Kidney (tissue), 14 donors: ENCODE data around the gene KIAA1328. TPM values are rescaled to one million over a fixed set of nuclear protein-coding genes. Genes with fewer than 3 reads are reported as not detected.

ENCODE experiments used
- DNase-seq, 5 donors: peaks; one replicate each; pipeline ENCODE4 v3.0.0-alpha.2; 2013 to 2020
- FAIRE-seq: peaks from 2 replicates; lab custom pipeline; 2012; peaks lifted over from hg19 to GRCh38; lab: Jason Lieb, UNC
- H3K27ac ChIP-seq, 2 donors: one replicate each; pipeline ENCODE4 v1.7.0; 2013; ENCODE audit warnings: low read depth in 2 of 2, low read length in 2 of 2, inconsistent platforms in 1 of 2
- H3K27me3 ChIP-seq: one replicate; pipeline ENCODE4 v1.7.1; 2013; ENCODE audit warnings: low read length, inconsistent platforms; ENCODE audit not compliant: control insufficient read depth, insufficient read depth
- H3K36me3 ChIP-seq, 3 donors: one replicate each; pipeline versions ENCODE4 v1.7.0 to v1.7.1; 2013; ENCODE audit warnings: low read length in 3 of 3, control low read depth in 1 of 3, inconsistent platforms in 1 of 3; ENCODE audit not compliant: insufficient read depth in 3 of 3, control insufficient read depth in 2 of 3
- H3K4me1 ChIP-seq, 3 donors: one replicate each; pipeline versions ENCODE4 v1.7.0 to v1.7.1; 2013; ENCODE audit warnings: low read length in 3 of 3, inconsistent platforms in 1 of 3, low read depth in 1 of 3; ENCODE audit not compliant: control insufficient read depth in 2 of 3, insufficient read depth in 2 of 3
- H3K4me3 ChIP-seq, 3 donors: one replicate each; pipeline versions ENCODE4 v1.7.0 to v1.8.1; 2013; ENCODE audit warnings: low read length in 3 of 3, control low read depth in 1 of 3, inconsistent platforms in 1 of 3
- H3K9ac ChIP-seq, 3 donors: one replicate each; pipeline versions ENCODE4 v1.7.0 to v1.7.1; 2013; ENCODE audit warnings: low read length in 3 of 3, control low read depth in 1 of 3, inconsistent platforms in 1 of 3
- H3K9me3 ChIP-seq, 3 donors: one replicate each; pipeline versions ENCODE4 v1.7.0 to v1.7.1; 2013; ENCODE audit warnings: low read length in 3 of 3, control low read depth in 1 of 3, inconsistent platforms in 1 of 3; ENCODE audit not compliant: control insufficient read depth in 2 of 3, insufficient read depth in 1 of 3
- intact Hi-C: fragments of 100-400 bp; cut with DNase I; formaldehyde crosslinking; loops from one replicate; pipeline ENCODE4 v1.11.1; 2022
- polyA plus RNA-seq: library from polyadenylated mRNA; stranded (reverse); fragments of 350-450 nt; fragmentation: Illumina TruSeq; extraction: RNeasy Lipid Tissue Mini Kit (QIAGEN cat#74804); gene quantifications from one replicate; pipeline ENCODE4 v1.2.3, GENCODE V29; 2014; ENCODE audit warnings: low read depth, low replicate concordance; ENCODE audit not compliant: insufficient read depth
- total RNA-seq: library from RNA; stranded (reverse); fragmentation: NEBNext Ultra II Directional; extraction: Animal tissue kit (Norgen Biotek cat#: 25700); gene quantifications from one replicate; pipeline ENCODE4 v1.2.1, GENCODE V29; 2021
- TF ChIP-seq, protein P1 (sequence below): IDR thresholded peaks from 3 replicates; pipeline ENCODE4 v1.5.1; 2012; ENCODE audit warnings: mild to moderate bottlenecking, moderate library complexity, borderline replicate concordance; ENCODE audit not compliant: insufficient read depth; ENCODE audit errors: extremely low read depth
- donor health status: control.
- donor health status: control.
- donor health status: control.
- donor health status: control.
- donor health status: control.
- donor health status: DM: yes; HTN: yes; CAD: no.
- donor health status: Normal renal cell carcinoma (clear cell type).

Gene KIAA1328
- total and polyA plus RNA-seq, 2 donors from 2014 or later, result 2.7 to 11.6 TPM

GRCh38 chr18:36929601-36930000 lies 100.7 kb downstream of the KIAA1328 start:
- no peak overlapping the region for H3K27ac ChIP-seq
- no peak overlapping the region for H3K9ac ChIP-seq
- H3K36me3 ChIP-seq, result no peaks in the 10 kb centered on the region
- no peak overlapping the region for H3K4me3 ChIP-seq
- intact Hi-C loops, result no loop called here
- H3K27me3 ChIP-seq, result no peaks in the 10 kb centered on the region
- no peak for FAIRE-seq
- no peaks in the 10 kb centered on the region for H3K9me3 ChIP-seq
- DNase-seq, result no peak
- H3K4me1 ChIP-seq, result no peaks in the 10 kb centered on the region
- TF ChIP-seq, protein P1, sequence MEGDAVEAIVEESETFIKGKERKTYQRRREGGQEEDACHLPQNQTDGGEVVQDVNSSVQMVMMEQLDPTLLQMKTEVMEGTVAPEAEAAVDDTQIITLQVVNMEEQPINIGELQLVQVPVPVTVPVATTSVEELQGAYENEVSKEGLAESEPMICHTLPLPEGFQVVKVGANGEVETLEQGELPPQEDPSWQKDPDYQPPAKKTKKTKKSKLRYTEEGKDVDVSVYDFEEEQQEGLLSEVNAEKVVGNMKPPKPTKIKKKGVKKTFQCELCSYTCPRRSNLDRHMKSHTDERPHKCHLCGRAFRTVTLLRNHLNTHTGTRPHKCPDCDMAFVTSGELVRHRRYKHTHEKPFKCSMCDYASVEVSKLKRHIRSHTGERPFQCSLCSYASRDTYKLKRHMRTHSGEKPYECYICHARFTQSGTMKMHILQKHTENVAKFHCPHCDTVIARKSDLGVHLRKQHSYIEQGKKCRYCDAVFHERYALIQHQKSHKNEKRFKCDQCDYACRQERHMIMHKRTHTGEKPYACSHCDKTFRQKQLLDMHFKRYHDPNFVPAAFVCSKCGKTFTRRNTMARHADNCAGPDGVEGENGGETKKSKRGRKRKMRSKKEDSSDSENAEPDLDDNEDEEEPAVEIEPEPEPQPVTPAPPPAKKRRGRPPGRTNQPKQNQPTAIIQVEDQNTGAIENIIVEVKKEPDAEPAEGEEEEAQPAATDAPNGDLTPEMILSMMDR, result no peak

- Histone ChIP-seq H3K9me3 (no peaks in the 10 kb centered on the region), H3K9ac (no peak overlapping the region), H3K36me3 (no peaks in the 10 kb centered on the region), H3K27ac (no peak overlapping the region), H3K4me3 (no peak overlapping the region), H3K4me1 (no peaks in the 10 kb centered on the region), H3K27me3 (no peaks in the 10 kb centered on the region)
- intact Hi-C loops, result loop anchor here (10.0 kb wide), 1 partner anchor 64 kb away; no protein-coding TSS in a partner anchor
- FAIRE-seq (no peak), DNase-seq (no peak)
- TF ChIP-seq, protein P1, result no peak
Observed at GRCh38 chr18:36931106-36931505, 102.2 kb downstream of the KIAA1328 start.

DNA sequence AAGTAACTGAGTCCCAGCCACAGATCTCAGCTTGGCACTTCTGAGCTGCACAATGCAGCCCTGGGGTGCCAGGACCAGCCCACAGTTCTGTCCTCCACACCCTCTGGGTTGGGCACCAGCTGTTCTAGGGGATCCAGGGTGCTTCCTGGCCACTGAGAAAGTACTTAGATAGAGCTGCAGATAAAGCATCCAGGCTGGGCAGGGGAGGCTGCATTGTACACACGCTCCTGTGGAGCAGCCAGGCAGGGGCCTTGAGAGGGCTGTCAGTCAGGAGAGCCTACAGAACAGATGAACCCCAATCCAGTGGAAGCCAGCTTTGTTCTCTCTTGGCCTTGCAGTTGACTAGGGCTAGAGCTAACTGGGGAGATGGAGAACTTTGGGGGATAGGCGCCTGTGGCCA lies 104.6 kb downstream of the KIAA1328 start:
- intact Hi-C loops, result loop anchor here (10.0 kb wide), 1 partner anchor 61 kb away; no protein-coding TSS in a partner anchor
- TF ChIP-seq, protein P1, result no peak
- peaks cover 0 to 4% (median 0%) of the 10 kb centered on the region in 3 donors for H3K9me3 ChIP-seq
- FAIRE-seq, result no peak
- H3K4me1 ChIP-seq, result no peaks in the 10 kb centered on the region
- no peaks in the 10 kb centered on the region for H3K27me3 ChIP-seq
- H3K4me3 ChIP-seq, result no peak overlapping the region
- DNase-seq, result no peak
- no peaks in the 10 kb centered on the region for H3K36me3 ChIP-seq
- H3K9ac ChIP-seq, result no peak overlapping the region
- H3K27ac ChIP-seq, result no peak overlapping the region

GRCh38 chr18:36934884-36935283 lies 106.0 kb downstream of the KIAA1328 start:
- Histone ChIP-seq H3K4me1 (no peaks in the 10 kb centered on the region), H3K9ac (no peak overlapping the region), H3K9me3 (peaks cover 0 to 5% (median 4%) of the 10 kb centered on the region in 3 donors), H3K4me3 (no peak overlapping the region), H3K36me3 (no peaks in the 10 kb centered on the region), H3K27ac (no peak overlapping the region), H3K27me3 (no peaks in the 10 kb centered on the region)
- intact Hi-C loops, result loop anchor here (10.0 kb wide), 1 partner anchor 60 kb away; no protein-coding TSS in a partner anchor
- DNase-seq (peak in 1 of 5 donors; percentile 26), FAIRE-seq (no peak)
- TF ChIP-seq, protein P1, result no peak
